ENCODE data around the gene ACOT6.

DNA sequence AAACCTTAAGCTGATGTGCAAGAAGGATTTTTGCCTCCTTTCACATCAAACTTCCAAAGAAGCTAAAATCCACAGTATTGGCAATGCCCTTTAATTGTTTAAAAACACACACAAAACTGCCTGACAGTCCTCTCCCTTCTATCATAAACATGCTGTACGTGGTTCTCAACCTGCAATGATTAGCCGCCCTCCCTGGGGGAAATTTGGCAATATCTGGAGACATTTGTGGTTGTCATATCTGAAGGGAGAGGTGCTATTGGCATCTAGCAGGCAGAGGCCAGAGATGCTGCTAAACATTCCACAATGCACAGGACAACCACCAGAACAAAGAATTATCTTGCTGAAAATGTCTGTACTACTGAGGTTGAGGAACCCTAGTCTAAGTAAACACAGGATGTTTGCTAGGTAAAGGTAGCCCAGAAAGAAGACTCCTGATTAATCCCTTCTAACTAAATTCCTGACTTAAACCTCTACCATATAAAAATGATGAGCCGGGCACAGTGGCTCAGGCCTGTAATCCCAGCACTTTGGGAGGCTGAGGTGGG is 1.2 kb downstream of the ACOT6 start:
- TF ChIP-seq CTCF (conservative IDR thresholded peaks at IDR 0.05; ENCODE audit: low read depth, low read length) = no peak
- TF ChIP-seq POLR2A (IDR thresholded peaks at IDR 0.05; ENCODE audit: low read depth, low read length) = no peak
- TF ChIP-seq, protein P1, sequence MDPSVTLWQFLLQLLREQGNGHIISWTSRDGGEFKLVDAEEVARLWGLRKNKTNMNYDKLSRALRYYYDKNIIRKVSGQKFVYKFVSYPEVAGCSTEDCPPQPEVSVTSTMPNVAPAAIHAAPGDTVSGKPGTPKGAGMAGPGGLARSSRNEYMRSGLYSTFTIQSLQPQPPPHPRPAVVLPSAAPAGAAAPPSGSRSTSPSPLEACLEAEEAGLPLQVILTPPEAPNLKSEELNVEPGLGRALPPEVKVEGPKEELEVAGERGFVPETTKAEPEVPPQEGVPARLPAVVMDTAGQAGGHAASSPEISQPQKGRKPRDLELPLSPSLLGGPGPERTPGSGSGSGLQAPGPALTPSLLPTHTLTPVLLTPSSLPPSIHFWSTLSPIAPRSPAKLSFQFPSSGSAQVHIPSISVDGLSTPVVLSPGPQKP (IDR thresholded peaks at IDR 0.05; ENCODE audit: borderline replicate concordance, low read depth, low read length) = no peak
- TF ChIP-seq MAZ (IDR thresholded peaks at IDR 0.05; ENCODE audit: borderline replicate concordance, low read depth, low read length) = no peak
- TF ChIP-seq NFE2L2 (IDR thresholded peaks at IDR 0.05; ENCODE audit: low read depth, low read length) = no peak

Data from IMR-90 (cell line).